Right ventricle myocardium inferior (tissue), 1 donor: Measurements from ENCODE around the gene VASP. TPM values are rescaled to one million over a fixed set of nuclear protein-coding genes. Genes with fewer than 3 reads are reported as not detected.
A peak's percentile ranks its signal among the peaks of the same experiment; 100 is the strongest.

Source experiments
- ATAC-seq: fragments of 200-7000 bp; cut with Tn5 transposase; one replicate; pipeline ENCODE4 v1.9.1; 2020; ENCODE audit warnings: mild to moderate bottlenecking, moderate library complexity
- DNase-seq: peaks from one replicate; pipeline ENCODE4 v3.0.0; 2021; ENCODE audit errors: missing footprints
- intact Hi-C: fragments of 100-400 bp; cut with DNase I; formaldehyde crosslinking; loops from one replicate; pipeline ENCODE4 v1.11.0; 2022
- long read RNA-seq: library from polyadenylated mRNA; unstranded; transcript quantifications from one replicate; pipeline ENCODE4 v2.0.0, GENCODE V29; 2021
- total RNA-seq: library from RNA; stranded (reverse); fragmentation: NEBNext Ultra II Directional; extraction: Animal tissue kit (Norgen Biotek cat#: 25700); gene quantifications from one replicate; pipeline ENCODE4 v1.2.1, GENCODE V29; 2021
- donor health status: DM: no; HTN: yes; CAD: no; lungs with severe emphysema.

VASP gene
- 49.0 TPM for total RNA-seq
- long read RNA-seq, transcript VASP-201 (13 exons, 2,305 nt), result major isoform, 11 of 28 reads
- long read RNA-seq, partial matches to known transcripts, result 11 of 28 reads
- long read RNA-seq, other reads (novel, unspliced or antisense), result 5 of 28 reads

DNA sequence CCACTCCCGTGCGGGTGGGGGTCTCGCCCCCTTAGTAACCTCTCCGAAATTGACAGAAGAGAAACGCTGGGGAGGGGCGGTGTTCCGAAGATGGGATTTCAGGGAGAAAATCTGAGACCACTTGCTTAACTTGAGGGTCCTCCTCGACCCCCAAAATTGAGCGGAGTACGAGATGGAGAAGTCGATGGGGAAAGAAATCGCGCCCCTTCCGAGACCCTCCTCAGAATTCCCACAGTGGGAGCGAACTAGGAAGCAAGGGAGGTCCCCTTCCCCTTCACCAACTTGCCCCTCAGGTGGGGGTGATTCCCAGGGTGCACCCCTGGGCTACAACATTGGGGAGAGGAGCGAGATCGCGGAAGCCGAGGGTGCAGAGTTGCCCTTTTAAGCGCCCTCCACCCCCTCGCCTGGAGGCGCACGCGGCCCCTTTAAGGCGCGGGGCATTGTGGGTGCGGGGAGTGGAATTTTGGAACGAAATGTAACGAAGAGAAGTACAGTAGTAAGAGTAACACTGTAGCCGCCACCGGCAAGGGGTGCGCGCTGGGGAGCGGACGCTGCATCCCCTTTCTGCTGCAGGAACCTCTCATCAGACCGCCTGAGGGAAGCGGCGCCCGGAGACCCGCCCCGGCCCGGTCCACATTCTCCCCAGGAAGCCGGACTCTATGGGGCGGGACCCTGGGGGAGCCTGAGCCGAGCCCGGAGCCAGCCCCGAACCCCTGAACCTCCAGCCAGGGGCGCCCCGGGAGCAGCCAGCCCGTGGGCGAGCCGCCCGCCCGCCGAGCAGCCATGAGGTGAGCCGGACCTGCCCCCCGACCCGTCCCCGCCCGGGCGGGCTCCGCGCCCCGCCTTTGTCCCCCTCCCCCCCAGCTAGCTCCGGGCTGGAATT is at the start of gene VASP:
Gene VASP, plus strand, starts transcription at position 491 of the 883 bp plus-strand sequence. Its CDS starts 293 bp downstream, at position 784.
- peak; percentile 87 for ATAC-seq
- peak; percentile 94 for DNase-seq
- intact Hi-C loops, result loop anchor here (5.0 kb wide), 1 partner anchor 95 kb away; the partner anchor contains the start of gene GPR4

DNA sequence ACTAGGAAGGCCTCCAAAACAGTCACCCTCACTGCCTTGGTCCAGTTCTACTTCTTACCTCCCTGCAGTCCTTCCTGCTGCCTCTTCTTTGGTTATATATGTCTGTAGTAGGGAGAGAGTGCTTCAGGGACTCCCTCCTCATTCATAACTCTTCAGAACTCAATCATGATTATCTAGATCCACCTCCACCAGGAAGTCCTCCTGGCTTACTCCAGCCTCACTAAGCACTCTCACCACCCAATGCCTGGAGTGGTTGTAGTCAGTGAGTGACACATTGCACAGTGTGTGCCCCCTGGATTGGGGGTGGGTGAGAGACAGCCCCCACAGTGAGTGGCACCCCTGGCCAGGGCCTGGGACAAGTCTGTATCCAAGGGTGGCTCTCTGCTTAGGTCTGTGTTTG is 49.5 kb upstream of the VASP start:
- no peak for DNase-seq
- intact Hi-C loops, result no loop called here
- ATAC-seq, result no peak

GRCh38 chr19:45460807-45461347 is 46.4 kb upstream of the VASP start:
- ATAC-seq, result no peak
- no peak for DNase-seq
- intact Hi-C loops, result no loop called here

GRCh38 chr19:45462174-45462573 is 45.1 kb upstream of the VASP start:
- DNase-seq, result no peak

GRCh38 chr19:45463241-45463640 is 44.0 kb upstream of the VASP start:
- ATAC-seq (no peak), DNase-seq (no peak)
- intact Hi-C loops, result no loop called here

More at GRCh38 chr19:45462174-45462573, 45.1 kb upstream of the VASP start:
- no peak for ATAC-seq
- intact Hi-C loops, result no loop called here

- ATAC-seq (no peak), DNase-seq (no peak)
- intact Hi-C loops, result no loop called here
Observed at GRCh38 chr19:45464274-45464673, 43.0 kb upstream of the VASP start.

DNA sequence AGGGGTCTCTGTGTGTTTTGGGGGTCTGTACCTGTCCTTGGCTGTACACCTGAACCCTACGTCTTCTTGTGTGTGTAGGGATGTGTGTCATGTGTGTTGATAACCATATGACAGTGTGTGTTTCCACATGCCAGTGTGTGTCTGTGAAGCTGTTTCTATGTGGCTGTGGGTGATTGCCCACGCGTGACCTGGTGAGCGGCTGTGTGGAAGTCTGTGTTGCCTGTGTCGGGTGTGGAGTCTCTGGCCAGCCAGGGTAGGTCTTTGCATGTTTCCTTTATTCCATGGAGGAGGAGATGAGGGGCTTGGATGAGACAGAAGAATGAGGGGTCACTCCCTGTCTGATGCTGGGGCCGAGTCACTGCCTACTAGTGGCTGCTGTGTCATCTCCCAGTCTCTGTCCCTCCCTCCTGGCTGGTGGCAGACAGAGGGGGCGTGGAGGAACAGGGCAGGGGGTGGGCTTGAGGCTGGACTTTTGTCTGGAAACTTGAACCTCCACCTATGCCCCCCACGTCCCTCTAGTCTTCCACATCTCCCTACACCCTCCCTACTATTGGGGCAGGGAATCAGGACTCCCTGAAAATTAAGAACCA is 42.3 kb upstream of the VASP start:
- intact Hi-C loops, result no loop called here
- ATAC-seq, result no peak
- DNase-seq, result no peak

- no peak for DNase-seq
- intact Hi-C loops, result no loop called here
- ATAC-seq, result no peak
Observed at GRCh38 chr19:45467115-45467455, 40.2 kb upstream of the VASP start.

DNA sequence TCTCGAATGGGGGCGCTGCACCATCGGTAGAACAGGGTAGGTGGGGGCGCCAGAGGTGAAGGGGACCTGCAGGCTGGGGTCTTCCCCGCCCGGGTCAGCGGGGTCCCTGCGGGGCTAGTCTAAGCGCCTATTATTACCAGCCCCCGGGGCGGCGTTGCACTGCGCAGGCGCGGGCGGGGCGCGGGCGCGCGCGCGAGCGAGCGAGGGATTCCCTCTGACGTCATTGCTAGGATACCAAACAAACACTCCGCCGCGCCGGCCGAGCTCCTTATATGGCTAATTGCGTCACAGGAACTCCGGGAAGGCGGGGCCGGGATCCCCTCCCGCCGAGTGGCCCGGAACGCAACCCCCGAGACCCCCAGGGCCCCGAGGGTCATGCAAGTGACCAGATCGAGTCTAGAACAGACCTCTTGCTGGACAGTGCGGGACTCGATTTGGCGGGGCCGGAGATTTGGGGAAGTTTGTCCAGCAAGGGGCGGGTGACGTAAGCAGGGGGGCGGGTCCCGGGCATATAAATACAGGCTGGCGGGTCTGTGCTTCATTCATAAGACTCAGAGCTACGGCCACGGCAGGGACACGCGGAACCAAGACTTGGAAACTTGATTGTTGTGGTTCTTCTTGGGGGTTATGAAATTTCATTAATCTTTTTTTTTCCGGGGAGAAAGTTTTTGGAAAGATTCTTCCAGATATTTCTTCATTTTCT is 39.7 kb upstream of the VASP start, which contains the start of gene FOSB:
Gene FOSB, plus strand, starts transcription at position 541 of the 703 bp plus-strand sequence. CDS start 591 bp downstream, outside the sequence.
- ATAC-seq, result peak; percentile 56
- intact Hi-C loops, result loop anchor here (2.0 kb wide), 1 partner anchor 25 kb away; no protein-coding TSS in a partner anchor
- peak; percentile 97 for DNase-seq

- DNase-seq (no peak), ATAC-seq (no peak)
- intact Hi-C loops, result loop anchor here (2.0 kb wide), 1 partner anchor 25 kb away; no protein-coding TSS in a partner anchor
Observed at GRCh38 chr19:45468159-45468651, 39.1 kb upstream of the VASP start.

DNA sequence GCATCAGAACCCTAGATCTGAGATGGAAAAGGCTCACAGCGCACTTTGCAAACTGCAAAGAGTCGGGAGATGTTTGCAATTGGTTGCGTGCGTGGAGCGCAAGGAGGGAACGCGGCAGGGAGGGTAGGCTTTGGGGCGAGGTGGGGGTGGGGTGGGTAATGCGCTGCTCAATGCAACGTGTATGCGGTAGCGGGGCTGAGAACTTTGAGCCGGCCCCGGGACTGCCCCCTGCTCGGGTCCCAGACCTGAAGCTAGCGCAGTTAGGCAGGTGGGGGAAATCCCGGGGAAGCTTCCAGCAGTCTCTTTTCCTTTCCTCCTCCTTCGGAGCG is 38.5 kb upstream of the VASP start:
- ATAC-seq (peak; percentile 3), DNase-seq (no peak)
- intact Hi-C loops, result loop anchor here (2.0 kb wide), 1 partner anchor 26 kb away; no protein-coding TSS in a partner anchor

- ATAC-seq (peak; percentile 93), DNase-seq (peak; percentile 98)
- intact Hi-C loops, result loop anchor here (2.0 kb wide), 1 partner anchor 27 kb away; no protein-coding TSS in a partner anchor
Observed at GRCh38 chr19:45469132-45469944, 37.9 kb upstream of the VASP start.

DNA sequence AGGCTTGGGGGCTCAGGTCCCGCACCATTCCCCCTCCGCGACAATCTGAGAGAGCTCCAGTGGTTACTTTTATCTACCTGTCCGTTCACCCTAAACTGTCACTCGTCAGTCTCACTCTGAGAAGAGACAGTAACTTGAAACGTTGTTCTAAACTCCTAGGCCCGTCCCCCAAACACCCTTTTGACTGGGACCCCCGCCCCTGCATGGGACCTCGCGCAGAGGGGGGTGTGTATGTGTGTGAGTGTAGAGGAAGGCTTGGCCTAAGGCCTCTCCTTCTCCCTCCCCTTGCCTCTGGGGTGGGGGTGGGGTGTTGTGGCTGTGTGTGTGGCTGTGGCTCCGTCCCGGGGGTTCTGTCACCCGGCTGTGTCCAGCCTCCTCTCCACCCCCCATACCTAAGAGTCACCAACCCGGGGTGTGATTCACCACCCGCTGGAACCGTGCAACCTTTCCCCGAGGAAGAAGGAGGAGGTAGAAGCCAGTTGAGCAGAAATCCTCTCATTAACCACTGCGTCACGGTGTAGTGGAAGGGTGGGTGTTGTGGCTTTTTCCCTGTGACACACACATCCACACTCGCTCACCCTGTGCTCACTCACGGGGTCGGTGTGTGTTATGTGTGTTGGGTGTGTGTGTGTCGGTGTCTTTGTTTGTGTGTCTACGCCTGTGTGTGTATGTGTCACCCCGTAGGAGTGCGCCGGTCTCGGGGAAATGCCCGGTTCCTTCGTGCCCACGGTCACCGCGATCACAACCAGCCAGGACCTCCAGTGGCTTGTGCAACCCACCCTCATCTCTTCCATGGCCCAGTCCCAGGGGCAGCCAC is 37.1 kb upstream of the VASP start:
- intact Hi-C loops, result loop anchor here (2.0 kb wide), 1 partner anchor 27 kb away; no protein-coding TSS in a partner anchor
- DNase-seq (no peak), ATAC-seq (no peak)

DNA sequence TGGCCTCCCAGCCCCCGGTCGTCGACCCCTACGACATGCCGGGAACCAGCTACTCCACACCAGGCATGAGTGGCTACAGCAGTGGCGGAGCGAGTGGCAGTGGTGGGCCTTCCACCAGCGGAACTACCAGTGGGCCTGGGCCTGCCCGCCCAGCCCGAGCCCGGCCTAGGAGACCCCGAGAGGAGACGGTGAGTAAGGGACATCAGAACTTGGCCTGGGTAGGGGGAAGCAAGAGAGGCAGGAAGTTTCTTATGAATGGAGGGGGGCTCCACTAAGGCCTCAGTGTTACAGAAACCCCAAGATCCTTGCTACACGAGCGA is 36.6 kb upstream of the VASP start:
- ATAC-seq (no peak), DNase-seq (no peak)
- intact Hi-C loops, result no loop called here

GRCh38 chr19:45471111-45471930 is 36.0 kb upstream of the VASP start:
- ATAC-seq, result no peak
- intact Hi-C loops, result no loop called here
- DNase-seq, result no peak

- intact Hi-C loops, result no loop called here
- no peak for DNase-seq
- ATAC-seq, result no peak
Observed at GRCh38 chr19:45471931-45472562, 35.2 kb upstream of the VASP start.
